Lung microvascular endothelial cell (primary cell): Measurements from ENCODE around the gene FOXR1. TPM values are rescaled to one million over a fixed set of nuclear protein-coding genes. Genes with fewer than 3 reads are reported as not detected.

Source experiments
- DNase-seq, 2 donors: peaks; one replicate each; pipeline versions ENCODE4 v3.0.0 to v3.0.0-alpha.2; 2010; ENCODE audit warnings: low read depth in 2 of 2
- total RNA-seq: library from RNA; depleted of rRNA; stranded (reverse); fragments of >200 nt; gene quantifications from 2 replicates; pipeline ENCODE4 v1.2.1, GENCODE V29; 2014

FOXR1 gene
- total RNA-seq, result not detected in 2 replicates

- DNase-seq, result no peak
Measured at GRCh38 chr11:118971646-118972045, at the start of gene FOXR1. FOXR1 (plus strand) TSS chr11:118971761; CDS start chr11:118971932, 171 bp downstream.

- DNase-seq, result peak; percentile 39 to 46
Measured at GRCh38 chr11:118921929-118922744, 49.4 kb upstream of the FOXR1 start.

GRCh38 chr11:118922745-118923627 lies 48.6 kb upstream of the FOXR1 start:
- DNase-seq, result no peak

- no peak for DNase-seq
Measured at GRCh38 chr11:118923721-118924587, 47.6 kb upstream of the FOXR1 start.

GRCh38 chr11:118924591-118925585 lies 46.7 kb upstream of the FOXR1 start:
- DNase-seq, result peak; percentile 51 to 64

- DNase-seq, result no peak
Measured at GRCh38 chr11:118927554-118928100, 43.9 kb upstream of the FOXR1 start.

- peak; percentile 90 to 94 for DNase-seq
Measured at GRCh38 chr11:118928101-118928869, 43.3 kb upstream of the FOXR1 start.

- DNase-seq, result peak; percentile 57 to 67
Measured at GRCh38 chr11:118928870-118929500, 42.6 kb upstream of the FOXR1 start.

GRCh38 chr11:118929501-118930093 lies 42.0 kb upstream of the FOXR1 start:
- DNase-seq, result peak; percentile 65 to 69

GRCh38 chr11:118930094-118930712 lies 41.4 kb upstream of the FOXR1 start:
- DNase-seq, result peak; percentile 66 to 81

GRCh38 chr11:118931571-118931970 lies 40.0 kb upstream of the FOXR1 start:
- no peak for DNase-seq

- peak in 1 of 2 donors; percentile 80 for DNase-seq
Measured at GRCh38 chr11:118933486-118933885, 38.1 kb upstream of the FOXR1 start.

- DNase-seq, result no peak
Measured at GRCh38 chr11:118935376-118935775, 36.2 kb upstream of the FOXR1 start.

GRCh38 chr11:118938491-118939403 lies 32.8 kb upstream of the FOXR1 start:
- DNase-seq, result no peak

- no peak for DNase-seq
Measured at GRCh38 chr11:118939404-118939915, 32.1 kb upstream of the FOXR1 start.

- DNase-seq, result peak in 1 of 2 donors; percentile 46
Measured at GRCh38 chr11:118939953-118940598, 31.5 kb upstream of the FOXR1 start.
